HepG2 (cell line): ENCODE data around the gene SCAF4. TPM values are rescaled to one million over a fixed set of nuclear protein-coding genes. Genes with fewer than 3 reads are reported as not detected.

Source experiments
- ARNT ChIP-seq: fragments of 450-650 bp; IDR thresholded peaks from 2 replicates; pipeline ENCODE4 v1.6.1; 2017
- NFKB2 ChIP-seq: sonication (generic); formaldehyde crosslinking; IDR thresholded peaks from 2 replicates; pipeline ENCODE4 v1.4.0; 2020; ENCODE audit warnings: missing genetic modification reagents, borderline replicate concordance
- REPIN1 ChIP-seq: sonication (generic); formaldehyde crosslinking; IDR thresholded peaks from 2 replicates; pipeline ENCODE4 v1.8.0; 2022; ENCODE audit warnings: missing genetic modification reagents, low read depth, mild to moderate bottlenecking, borderline replicate concordance
- ZNF263 ChIP-seq: sonication (generic); formaldehyde crosslinking; IDR thresholded peaks from 2 replicates; pipeline ENCODE4 v1.4.0; 2020; ENCODE audit warnings: missing genetic modification reagents
- polyA plus RNA-seq, 8 experiments: library from polyadenylated mRNA; depleted of rRNA in 3 of 8; stranded (reverse) in 7 of 8; unstranded in 1 of 8; fragments of >200 nt; fragmentation: Illumina TruSeq in 4 of 8; extraction: Trizol in 4 of 8; gene quantifications; 2 replicates each; pipeline versions ENCODE4 v1.2.1 to v1.2.3, GENCODE V29; 2011 to 2016; ENCODE audit warnings: low read depth in 4 of 8, missing spikeins in 1 of 8, mixed read lengths in 1 of 8; ENCODE audit not compliant: insufficient read depth in 1 of 8
- total RNA-seq, 5 experiments: library from RNA; depleted of rRNA; stranded (reverse); fragments of >200 nt; fragmentation: Illumina TruSeq; extraction: Trizol; gene quantifications; 2 replicates each; pipeline ENCODE4 v1.2.3, GENCODE V29; 2016; ENCODE audit warnings: low read depth in 1 of 5
- TF ChIP-seq, protein P1 (sequence below): sonication (generic); formaldehyde crosslinking; conservative IDR thresholded peaks from 2 replicates; pipeline ENCODE4 v1.8.0; 2022; ENCODE audit warnings: mild to moderate bottlenecking, moderate library complexity, missing genetic modification reagents
- TF ChIP-seq, protein P2 (sequence below): sonication (generic); formaldehyde crosslinking; IDR thresholded peaks from 2 replicates; pipeline ENCODE4 v1.8.0; 2022; ENCODE audit warnings: mild to moderate bottlenecking, missing genetic modification reagents
- TF ChIP-seq, protein P3 (sequence below): sonication (generic); formaldehyde crosslinking; IDR thresholded peaks from 2 replicates; pipeline ENCODE4 v1.4.0; 2020; ENCODE audit warnings: missing genetic modification reagents, borderline replicate concordance
- TF ChIP-seq, protein P4 (sequence below): sonication (generic); formaldehyde crosslinking; IDR thresholded peaks from 2 replicates; pipeline ENCODE4 v1.4.0; 2020; ENCODE audit warnings: missing genetic modification reagents, mild to moderate bottlenecking, borderline replicate concordance
- TF ChIP-seq, protein P5 (sequence below): sonication (generic); formaldehyde crosslinking; IDR thresholded peaks from 2 replicates; pipeline ENCODE4 v1.8.0; 2022; ENCODE audit warnings: mild to moderate bottlenecking, missing genetic modification reagents, borderline replicate concordance
- TF ChIP-seq, protein P6 (sequence below): sonication (generic); formaldehyde crosslinking; IDR thresholded peaks from 2 replicates; pipeline ENCODE4 v1.4.0; 2020; ENCODE audit warnings: missing genetic modification reagents

SCAF4 gene
- total and polyA plus RNA-seq, 2 of the 13 experiments (the other 11 are each of a cell fraction or from before 2014, with no cell fraction given) = 9.1 to 11.5 TPM

DNA sequence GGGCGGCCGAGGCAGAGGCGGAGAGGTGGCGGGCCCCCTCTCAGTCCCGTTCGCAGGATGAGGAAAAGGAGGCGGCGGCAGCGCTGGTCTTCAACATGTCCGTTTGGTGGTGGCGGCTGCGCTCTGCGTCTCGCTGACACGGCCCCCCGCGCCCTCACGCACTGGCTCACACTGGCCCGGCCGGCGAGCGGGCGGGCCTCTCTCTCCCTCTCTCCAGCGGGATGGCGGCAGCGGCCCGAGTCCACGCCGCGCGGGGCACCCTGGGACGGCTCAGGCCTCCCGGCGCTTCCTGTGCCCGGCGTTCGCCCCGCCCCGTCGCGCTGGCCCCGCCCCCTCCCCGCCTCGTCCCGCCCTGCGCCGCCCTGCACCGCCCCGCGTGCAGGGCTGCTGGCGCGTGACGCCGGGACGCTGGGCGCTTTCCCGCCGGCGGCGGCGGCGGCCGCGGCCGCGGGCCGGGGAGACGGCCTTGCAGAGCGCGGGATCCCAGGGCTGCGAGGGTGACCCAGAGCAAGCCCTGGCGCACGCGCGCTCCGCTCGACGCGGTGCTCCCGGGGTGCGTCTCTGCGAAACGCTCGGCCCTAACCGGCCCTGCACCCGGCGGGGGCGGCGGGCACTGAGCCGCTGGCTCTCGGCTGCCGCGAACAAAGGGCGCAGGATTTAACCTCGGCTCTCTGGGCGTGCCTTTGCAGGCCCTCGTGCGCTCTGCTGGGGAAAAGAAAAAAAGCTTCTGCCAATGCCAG lies at the start of gene SCAF4 (continued):
- TF ChIP-seq, protein P1, sequence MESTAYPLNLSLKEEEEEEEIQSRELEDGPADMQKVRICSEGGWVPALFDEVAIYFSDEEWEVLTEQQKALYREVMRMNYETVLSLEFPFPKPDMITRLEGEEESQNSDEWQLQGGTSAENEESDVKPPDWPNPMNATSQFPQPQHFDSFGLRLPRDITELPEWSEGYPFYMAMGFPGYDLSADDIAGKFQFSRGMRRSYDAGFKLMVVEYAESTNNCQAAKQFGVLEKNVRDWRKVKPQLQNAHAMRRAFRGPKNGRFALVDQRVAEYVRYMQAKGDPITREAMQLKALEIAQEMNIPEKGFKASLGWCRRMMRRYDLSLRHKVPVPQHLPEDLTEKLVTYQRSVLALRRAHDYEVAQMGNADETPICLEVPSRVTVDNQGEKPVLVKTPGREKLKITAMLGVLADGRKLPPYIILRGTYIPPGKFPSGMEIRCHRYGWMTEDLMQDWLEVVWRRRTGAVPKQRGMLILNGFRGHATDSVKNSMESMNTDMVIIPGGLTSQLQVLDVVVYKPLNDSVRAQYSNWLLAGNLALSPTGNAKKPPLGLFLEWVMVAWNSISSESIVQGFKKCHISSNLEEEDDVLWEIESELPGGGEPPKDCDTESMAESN = peak; percentile 58; the same call in 1 of the 2 replicates
- TF ChIP-seq, protein P2, sequence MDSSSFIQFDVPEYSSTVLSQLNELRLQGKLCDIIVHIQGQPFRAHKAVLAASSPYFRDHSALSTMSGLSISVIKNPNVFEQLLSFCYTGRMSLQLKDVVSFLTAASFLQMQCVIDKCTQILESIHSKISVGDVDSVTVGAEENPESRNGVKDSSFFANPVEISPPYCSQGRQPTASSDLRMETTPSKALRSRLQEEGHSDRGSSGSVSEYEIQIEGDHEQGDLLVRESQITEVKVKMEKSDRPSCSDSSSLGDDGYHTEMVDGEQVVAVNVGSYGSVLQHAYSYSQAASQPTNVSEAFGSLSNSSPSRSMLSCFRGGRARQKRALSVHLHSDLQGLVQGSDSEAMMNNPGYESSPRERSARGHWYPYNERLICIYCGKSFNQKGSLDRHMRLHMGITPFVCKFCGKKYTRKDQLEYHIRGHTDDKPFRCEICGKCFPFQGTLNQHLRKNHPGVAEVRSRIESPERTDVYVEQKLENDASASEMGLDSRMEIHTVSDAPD (CRISPR knock-in tag) = 0 out of 2 replicates have a peak, but pooled peaks have one; percentile 15
- TF ChIP-seq ARNT = no peak
- TF ChIP-seq, protein P3, sequence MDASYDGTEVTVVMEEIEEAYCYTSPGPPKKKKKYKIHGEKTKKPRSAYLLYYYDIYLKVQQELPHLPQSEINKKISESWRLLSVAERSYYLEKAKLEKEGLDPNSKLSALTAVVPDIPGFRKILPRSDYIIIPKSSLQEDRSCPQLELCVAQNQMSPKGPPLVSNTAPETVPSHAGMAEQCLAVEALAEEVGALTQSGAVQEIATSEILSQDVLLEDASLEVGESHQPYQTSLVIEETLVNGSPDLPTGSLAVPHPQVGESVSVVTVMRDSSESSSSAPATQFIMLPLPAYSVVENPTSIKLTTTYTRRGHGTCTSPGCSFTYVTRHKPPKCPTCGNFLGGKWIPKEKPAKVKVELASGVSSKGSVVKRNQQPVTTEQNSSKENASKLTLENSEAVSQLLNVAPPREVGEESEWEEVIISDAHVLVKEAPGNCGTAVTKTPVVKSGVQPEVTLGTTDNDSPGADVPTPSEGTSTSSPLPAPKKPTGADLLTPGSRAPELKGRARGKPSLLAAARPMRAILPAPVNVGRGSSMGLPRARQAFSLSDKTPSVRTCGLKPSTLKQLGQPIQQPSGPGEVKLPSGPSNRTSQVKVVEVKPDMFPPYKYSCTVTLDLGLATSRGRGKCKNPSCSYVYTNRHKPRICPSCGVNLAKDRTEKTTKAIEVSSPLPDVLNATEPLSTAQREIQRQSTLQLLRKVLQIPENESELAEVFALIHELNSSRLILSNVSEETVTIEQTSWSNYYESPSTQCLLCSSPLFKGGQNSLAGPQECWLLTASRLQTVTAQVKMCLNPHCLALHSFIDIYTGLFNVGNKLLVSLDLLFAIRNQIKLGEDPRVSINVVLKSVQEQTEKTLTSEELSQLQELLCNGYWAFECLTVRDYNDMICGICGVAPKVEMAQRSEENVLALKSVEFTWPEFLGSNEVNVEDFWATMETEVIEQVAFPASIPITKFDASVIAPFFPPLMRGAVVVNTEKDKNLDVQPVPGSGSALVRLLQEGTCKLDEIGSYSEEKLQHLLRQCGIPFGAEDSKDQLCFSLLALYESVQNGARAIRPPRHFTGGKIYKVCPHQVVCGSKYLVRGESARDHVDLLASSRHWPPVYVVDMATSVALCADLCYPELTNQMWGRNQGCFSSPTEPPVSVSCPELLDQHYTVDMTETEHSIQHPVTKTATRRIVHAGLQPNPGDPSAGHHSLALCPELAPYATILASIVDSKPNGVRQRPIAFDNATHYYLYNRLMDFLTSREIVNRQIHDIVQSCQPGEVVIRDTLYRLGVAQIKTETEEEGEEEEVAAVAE (CRISPR knock-in tag) = no peak
- TF ChIP-seq REPIN1 (CRISPR knock-in tag) = peak; percentile 44; the same call in 1 of the 2 replicates
- TF ChIP-seq ZNF263 (CRISPR knock-in tag) = peak; percentile 91
- TF ChIP-seq, protein P4, sequence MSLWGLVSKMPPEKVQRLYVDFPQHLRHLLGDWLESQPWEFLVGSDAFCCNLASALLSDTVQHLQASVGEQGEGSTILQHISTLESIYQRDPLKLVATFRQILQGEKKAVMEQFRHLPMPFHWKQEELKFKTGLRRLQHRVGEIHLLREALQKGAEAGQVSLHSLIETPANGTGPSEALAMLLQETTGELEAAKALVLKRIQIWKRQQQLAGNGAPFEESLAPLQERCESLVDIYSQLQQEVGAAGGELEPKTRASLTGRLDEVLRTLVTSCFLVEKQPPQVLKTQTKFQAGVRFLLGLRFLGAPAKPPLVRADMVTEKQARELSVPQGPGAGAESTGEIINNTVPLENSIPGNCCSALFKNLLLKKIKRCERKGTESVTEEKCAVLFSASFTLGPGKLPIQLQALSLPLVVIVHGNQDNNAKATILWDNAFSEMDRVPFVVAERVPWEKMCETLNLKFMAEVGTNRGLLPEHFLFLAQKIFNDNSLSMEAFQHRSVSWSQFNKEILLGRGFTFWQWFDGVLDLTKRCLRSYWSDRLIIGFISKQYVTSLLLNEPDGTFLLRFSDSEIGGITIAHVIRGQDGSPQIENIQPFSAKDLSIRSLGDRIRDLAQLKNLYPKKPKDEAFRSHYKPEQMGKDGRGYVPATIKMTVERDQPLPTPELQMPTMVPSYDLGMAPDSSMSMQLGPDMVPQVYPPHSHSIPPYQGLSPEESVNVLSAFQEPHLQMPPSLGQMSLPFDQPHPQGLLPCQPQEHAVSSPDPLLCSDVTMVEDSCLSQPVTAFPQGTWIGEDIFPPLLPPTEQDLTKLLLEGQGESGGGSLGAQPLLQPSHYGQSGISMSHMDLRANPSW (CRISPR knock-in tag) = no peak
- TF ChIP-seq, protein P5, sequence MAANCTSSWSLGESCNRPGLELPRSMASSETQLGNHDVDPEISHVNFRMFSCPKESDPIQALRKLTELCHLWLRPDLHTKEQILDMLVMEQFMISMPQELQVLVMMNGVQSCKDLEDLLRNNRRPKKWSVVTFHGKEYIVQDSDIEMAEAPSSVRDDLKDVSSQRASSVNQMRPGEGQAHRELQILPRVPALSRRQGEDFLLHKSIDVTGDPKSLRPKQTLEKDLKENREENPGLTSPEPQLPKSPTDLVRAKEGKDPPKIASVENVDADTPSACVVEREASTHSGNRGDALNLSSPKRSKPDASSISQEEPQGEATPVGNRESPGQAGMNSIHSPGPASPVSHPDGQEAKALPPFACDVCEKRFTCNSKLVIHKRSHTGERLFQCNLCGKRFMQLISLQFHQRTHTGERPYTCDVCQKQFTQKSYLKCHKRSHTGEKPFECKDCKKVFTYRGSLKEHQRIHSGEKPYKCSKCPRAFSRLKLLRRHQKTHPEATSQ (CRISPR knock-in tag) = no peak; the same call in 1 of the 2 replicates
- peak; percentile 23; the same call in 1 of the 2 replicates for TF ChIP-seq NFKB2 (CRISPR knock-in tag)
- TF ChIP-seq, protein P6, sequence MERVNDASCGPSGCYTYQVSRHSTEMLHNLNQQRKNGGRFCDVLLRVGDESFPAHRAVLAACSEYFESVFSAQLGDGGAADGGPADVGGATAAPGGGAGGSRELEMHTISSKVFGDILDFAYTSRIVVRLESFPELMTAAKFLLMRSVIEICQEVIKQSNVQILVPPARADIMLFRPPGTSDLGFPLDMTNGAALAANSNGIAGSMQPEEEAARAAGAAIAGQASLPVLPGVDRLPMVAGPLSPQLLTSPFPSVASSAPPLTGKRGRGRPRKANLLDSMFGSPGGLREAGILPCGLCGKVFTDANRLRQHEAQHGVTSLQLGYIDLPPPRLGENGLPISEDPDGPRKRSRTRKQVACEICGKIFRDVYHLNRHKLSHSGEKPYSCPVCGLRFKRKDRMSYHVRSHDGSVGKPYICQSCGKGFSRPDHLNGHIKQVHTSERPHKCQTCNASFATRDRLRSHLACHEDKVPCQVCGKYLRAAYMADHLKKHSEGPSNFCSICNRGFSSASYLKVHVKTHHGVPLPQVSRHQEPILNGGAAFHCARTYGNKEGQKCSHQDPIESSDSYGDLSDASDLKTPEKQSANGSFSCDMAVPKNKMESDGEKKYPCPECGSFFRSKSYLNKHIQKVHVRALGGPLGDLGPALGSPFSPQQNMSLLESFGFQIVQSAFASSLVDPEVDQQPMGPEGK (CRISPR knock-in tag) = no peak
